Nucleus accumbens (tissue), 56 donors: ENCODE results near the gene ELMO2.

ENCODE experiments used
- DNase-seq, 56 donors: peaks; one replicate each; lab custom pipeline; 2025; lab: John Stamatoyannopoulos, UW

Gene ELMO2

GRCh38 chr20:46406200-46406985, at the start of gene ELMO2:
Gene ELMO2, minus strand, starts transcription at chr20:46406615. Its CDS starts 12,133 bp downstream, at chr20:46394482.
- peak; percentile 67 to 99 (median 95) for DNase-seq

- DNase-seq = no peak
Observed at GRCh38 chr20:46455729-46456128, 49.3 kb upstream of the ELMO2 start.

DNA sequence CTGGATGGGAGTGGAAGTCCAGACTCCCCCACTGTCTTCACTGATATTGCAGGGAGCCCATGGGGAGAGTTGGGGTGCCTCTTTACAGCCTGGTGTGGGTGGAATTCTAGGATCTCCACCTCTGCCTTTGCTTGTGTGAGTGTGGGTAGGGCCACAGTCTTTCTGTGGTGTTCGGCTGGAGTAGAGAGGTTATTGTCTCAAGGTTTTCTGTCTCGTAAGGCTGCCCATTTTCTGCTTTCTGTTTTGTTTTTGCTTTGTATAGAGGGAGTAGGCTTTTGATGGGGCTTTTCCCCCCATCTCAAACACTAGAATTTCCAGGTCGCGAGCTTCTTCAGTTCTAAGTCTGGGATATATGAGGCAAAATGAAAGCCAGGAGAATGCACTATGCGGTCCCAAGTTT, 40.4 kb upstream of the ELMO2 start:
- DNase-seq = no peak

DNA sequence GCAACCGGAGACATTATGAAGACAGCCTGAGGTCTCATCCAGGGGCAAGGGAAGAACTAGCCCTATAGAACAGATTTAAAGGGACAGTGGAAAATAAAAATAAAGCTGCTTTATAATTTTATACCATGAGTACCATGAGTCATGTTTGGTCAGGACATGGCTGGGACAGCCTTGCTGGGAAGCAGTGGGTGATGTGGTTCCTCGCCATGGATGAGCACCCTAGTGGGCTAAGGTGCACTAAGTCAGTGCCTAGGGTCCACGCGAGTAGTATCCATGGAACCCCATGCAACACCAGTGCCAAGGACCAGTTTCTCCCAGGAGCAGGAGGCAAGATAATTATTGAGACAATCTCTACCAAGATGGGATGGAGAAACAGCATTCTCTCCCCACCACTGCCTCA, 33.4 kb upstream of the ELMO2 start:
- DNase-seq = no peak

DNA sequence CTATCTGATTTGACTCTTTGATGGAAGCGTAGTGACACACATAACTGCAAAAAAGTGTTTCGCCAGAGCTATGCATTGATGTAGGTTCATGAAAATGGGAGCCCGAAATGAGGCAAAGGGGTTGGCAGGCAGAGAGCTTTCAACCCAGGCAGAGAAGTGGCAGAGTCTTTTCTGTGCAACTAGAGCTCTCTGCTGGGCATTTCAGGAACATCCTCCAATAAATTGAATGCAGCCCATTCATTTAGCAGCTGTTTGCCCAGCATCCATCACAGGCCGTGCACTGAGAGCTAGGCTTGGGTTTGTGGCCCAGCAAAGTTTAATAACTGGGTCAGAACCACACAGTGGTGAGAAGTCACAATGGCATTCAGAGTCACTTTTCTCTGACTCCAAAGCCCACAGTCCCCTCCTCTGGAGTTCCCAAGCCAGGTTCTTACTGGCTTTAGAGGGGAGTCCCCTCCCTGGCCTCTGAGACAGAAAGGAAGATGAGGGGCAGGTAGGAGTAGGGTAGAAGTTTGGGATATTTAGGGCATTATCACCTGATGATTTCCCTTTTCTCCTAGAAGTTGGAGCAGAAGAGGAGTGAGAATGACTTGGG, 31.8 kb upstream of the ELMO2 start:
- peak in 48 of 56 donors; percentile 11 to 81 (median 57) for DNase-seq

DNA sequence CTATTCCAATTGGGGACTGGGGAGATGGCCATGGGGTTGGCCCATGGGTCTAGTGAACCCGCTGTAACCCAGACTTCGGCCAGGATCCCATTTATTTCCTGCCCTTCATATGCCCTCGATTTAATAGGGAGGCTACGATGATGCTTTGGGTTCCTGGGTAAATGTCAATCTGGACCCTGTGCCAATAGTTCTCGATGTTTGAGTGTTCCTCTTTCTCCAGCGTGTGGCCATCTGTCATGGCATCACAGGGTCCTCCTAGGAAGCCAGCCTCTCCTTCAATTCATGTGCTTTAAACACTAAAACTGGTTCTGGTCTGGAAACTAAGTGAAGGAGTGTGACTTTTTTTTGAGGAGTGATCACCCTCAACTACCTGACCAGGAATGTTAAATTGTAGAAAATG, 28.7 kb upstream of the ELMO2 start:
- no peak for DNase-seq

DNA sequence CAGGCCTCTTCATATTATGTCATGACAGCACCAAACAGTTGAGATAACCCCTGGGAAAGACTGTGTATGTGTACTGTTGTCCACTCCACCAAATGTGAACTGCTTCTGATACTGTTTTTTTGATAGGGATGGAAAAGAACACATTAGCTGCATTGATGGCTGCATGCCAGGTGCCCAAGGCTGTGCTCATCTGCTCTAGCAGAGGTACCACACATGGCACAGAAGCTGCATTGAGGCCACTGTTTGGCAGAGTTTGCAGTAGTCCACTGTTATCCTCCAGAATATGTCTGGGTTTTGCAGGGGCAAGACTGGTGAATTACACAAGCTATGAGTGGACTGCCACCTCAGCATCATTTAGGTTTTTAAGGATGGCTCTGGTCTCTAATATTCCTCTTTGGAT, 28.2 kb upstream of the ELMO2 start:
- DNase-seq = no peak

DNA sequence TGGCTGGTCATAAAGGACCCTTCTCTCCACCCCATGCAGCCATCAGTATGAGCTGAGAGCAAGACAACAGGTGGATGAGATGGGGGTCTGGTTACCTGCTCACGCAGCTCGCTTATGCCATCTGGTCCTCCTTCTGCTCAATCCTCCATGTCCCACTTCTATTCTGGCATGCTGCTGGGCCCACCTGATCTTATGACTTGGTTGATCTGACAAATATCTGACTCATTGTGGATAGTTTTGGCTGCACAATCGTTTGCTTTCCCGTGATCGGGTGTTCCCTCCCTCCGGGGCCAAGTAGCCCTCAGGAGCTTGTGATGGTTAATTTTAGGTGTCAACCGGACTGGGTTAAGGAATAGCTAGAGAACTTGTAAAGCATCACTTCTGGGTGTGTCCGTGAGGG, 26.6 kb upstream of the ELMO2 start:
- DNase-seq = no peak

DNA sequence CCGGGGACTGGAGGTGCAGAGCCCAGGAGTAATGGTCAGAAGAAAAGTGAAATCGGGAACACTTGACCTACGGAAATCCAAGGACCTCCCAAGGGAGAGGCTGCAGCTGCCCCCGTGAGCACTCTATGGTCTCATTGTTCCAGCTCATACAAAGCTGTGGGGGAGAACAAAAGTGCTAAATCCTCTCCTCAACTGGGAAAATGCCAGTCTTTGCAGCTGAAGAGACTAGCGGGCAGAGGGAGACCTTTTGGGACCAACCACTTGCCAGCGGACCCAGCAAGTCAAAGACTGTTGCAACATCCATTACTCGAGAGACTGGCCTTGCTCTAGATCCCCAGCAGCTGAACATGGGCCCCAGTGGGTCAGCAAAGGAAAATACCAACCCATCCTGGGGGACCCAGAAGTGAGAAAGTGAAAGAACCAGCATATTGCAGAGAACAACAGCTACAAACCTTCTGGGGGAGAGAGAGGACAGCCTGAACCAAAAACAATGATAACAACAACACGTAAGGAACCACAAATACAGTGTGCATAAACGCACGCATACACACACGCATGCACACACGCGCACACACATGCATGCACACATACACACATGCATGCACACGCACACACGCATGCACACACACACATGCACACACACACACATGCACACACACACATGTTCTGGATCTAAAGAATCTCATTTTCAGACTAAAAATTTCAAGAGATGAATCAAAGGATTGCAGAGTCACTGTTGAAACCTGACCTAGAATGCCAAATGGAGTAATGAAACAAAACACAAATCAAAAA, 24.7 kb upstream of the ELMO2 start:
- peak in 46 of 56 donors; percentile 10 to 79 (median 56) for DNase-seq

DNA sequence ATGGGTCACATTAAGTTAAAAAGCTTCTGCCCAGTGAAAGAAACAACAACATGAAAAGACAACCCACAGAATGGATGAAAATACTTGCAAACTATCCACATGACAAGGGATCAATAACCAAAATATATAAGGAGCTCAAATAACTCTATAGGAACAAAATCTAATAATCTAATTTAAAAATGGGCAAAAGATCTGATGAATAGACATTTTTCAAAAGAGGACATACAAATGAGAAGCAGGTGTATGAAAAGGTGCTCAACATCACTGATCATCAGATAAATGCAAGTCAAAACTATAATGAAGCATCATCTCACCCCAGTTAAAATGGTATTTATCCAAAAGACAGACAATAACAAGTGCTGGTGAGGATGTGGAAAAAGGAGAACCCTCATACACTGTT, 21.0 kb upstream of the ELMO2 start:
- no peak for DNase-seq

GRCh38 chr20:46423882-46424482, 17.6 kb upstream of the ELMO2 start:
- peak in 5 of 56 donors; percentile 14 to 44 (median 24) for DNase-seq

GRCh38 chr20:46423342-46423741, 16.9 kb upstream of the ELMO2 start:
- no peak for DNase-seq

- no peak for DNase-seq
Observed at GRCh38 chr20:46420878-46421277, 14.5 kb upstream of the ELMO2 start.

DNA sequence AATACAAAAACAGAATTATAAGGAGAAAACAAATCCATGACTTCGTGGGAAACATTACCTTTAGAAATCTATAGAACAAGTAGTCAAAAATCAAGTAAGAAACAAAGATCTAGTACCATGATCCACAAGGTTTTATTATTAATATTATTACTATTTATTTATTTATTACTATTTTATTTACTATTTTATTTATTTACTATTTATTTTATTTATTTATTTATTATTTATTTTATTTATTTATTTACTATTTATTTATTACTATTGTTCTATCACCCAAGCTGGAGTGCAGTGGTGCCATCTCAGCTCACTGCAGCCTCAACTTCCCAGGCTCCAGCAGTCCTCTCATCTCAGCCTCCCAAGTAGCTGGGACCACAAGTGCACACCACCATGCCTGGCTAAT, 13.5 kb upstream of the ELMO2 start:
- no peak for DNase-seq

DNA sequence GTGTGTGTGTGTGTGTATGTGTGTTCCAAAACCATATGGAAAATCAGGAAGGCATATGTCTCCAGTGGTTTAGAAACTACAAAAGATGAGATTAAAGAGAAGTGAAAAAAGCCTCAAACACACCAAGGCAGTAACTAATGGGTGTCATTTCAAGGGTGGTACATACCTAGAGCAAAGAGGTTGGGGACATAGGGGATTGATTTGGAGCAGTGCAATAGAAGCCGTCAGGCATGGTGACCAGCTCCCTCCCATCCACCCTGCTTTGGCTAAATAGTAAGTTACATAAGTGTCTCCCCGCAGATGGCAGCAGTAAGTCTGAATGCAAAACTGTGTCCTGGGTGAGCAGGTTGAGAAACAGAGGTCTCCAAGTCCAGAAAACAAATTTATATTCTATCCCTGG, 10.4 kb upstream of the ELMO2 start:
- no peak for DNase-seq

GRCh38 chr20:46416421-46416820, 10.0 kb upstream of the ELMO2 start:
- no peak for DNase-seq

DNA sequence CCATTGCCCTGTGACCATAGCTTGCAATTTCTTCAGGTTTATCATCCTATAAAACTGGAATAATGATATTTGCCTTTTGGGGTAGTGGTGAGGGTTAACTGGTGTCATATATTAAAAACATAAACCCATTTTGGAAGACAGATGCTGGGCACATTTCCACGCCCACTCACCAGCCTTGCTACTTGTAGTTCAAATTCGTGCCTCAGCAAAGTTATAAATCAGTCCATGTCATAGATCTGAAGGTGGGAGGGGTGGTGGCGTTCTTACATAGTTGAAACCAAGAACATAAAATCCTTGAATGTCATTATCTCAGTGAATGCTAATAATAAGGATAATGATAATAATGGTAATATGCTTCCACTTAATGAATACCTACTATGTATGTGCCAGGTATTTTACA, 9.4 kb upstream of the ELMO2 start:
- DNase-seq = peak in 11 of 56 donors; percentile 7 to 62 (median 26)

DNA sequence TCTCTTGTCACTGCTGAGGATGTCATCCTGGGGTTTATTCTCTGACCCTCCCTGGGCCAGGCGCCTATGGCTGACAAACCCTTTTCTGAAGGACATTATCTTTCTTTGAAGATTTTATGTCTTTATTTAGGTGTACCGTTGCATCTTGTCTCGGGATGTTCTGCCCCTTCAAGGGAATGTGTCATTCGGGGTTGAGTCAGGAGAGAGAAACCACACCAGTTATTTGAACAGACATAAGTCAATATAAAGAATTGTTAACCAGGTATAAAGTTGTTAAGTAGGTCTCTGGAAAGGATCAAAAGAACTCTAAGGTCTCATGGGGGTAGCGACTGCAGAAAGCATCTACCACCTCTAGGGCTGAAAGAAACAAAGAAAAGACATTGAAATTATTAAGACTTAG, 8.2 kb upstream of the ELMO2 start:
- DNase-seq = no peak

- DNase-seq = no peak
Observed at GRCh38 chr20:46411637-46412036, 5.2 kb upstream of the ELMO2 start.

- DNase-seq = no peak
Observed at GRCh38 chr20:46408281-46408731, 1.9 kb upstream of the ELMO2 start.

DNA sequence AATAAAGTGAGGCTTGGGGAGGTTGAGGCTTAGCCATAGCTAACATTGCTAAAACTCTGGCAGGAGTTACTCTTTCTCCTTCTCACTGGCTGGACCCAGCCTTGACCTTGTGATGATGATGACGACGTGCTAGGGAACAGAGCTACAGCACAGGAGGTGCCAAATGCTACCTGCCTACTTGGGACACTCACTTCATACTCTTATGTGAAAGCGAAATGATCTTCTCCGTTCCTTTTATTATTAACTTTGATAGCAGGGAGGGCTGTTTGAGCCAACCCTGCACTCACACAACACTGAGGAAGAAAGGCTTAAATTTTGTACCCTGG, 1.2 kb upstream of the ELMO2 start:
- DNase-seq = no peak
